Stimulated activated naive CD4-positive, alpha-beta T cell treated with Interleukin-2 at 50 U/mL for 16 hours (primary cell): ENCODE data around the gene RTL10.

Experiments
- DNase-seq: peaks from one replicate; lab custom pipeline; 2025; lab: John Stamatoyannopoulos, UW

Gene RTL10

DNA sequence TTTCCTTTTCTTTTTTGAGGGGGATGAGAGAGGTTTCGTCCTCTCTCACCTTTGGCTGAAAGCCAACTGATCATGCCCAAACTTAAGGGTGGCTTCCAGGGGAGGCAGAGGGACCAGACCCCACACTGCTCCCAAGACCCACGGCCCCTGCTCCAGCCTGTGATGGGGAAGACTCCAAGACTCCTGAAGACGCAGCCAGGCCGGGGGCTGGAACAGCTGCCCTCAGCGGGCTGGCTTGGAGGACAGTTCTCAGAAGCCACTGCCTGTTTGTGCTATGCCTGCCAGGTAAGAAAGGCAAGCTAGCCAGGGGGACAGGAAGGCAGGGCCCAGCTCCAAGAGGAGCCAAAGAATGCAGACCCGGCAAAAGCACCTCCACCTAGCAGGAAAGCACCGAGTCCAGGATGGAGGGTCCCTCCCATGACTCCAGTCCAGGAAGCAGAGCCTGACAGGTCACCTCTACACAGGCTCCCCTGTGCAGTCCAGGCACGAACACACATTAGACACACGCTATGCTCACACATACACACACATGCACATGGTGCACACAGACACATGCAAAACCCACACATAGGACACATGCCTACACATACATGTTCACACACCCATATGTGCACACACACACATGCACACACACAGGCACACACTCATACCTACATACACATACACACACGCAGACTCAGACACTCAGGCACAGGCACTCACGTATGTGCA, 31.3 kb downstream of the RTL10 start:
- no peak for DNase-seq

GRCh38 chr22:19822301-19823117, 32.2 kb downstream of the RTL10 start:
- DNase-seq, result no peak

DNA sequence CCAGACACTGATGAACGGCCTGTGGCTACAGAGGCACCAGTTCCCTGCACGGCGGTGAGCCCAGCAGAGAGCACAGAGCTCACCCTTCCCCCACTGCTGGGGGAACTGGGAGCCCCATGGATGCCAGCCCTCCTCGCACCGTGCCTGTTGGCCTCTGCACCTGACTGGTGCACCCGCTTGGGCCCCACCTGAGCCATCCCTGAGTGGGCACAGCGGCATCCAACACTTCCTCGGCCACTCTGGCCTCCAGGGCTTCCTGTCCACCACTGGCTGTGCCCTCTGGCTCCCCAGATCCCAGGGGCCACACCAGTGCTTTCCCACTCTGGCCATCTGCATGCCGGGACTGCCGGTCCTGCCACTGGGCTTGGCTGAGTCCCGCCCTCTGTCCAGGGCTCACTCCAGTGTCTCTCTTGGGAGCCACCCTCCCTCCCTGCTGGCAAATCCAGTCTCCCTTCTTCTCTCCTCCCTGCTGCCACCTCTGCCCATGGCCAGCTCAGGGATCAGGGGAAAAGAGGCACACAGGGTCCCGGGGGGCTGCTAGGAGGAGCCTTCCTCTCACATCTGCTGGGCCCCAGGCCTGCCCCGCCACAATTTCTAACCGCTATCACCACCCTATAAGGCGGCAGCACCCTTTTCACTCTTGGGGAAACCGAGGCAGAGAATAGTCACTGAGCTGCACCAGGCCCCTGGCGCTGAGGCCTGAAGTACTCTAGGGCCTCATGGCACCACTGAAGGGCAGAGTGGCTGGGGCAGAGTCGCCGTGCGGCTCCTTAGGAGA, 33.0 kb downstream of the RTL10 start:
- DNase-seq, result no peak

GRCh38 chr22:19820880-19821522, 33.7 kb downstream of the RTL10 start:
- DNase-seq, result no peak

- DNase-seq, result no peak
Observed at GRCh38 chr22:19819911-19820879, 34.5 kb downstream of the RTL10 start.

DNA sequence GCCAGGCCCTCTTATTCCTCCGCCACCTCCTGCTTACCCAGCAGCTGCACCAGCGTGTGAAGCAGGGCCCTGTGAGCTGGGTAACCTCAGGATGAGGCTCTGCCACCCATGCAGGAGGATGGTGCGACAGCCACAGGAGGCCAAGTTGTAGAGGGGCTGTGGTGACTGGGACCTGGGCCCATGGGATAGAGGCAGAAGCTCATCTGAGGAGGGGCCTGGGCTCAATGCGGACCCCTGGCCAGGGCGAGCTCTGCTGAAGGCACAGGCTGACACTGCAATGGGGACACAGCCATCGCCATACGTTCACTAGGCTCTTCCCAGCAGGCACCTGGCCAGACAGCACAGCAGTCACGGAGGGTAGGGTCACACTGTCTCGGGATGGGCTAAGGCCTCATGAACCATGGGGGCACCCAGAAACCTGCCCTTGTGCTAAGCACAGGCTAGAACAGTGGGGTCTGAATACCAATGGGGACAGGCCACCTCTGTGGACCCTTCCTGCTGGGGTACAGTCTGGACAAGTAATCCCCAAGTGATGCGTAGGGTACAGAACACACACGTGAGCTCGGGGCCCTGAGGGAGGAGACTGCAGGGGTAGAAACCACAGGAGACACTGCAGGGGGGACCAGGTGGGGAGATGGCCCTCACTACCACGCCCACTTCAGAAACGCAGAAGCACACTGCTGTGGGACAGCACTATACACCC, 35.3 kb downstream of the RTL10 start:
- no peak for DNase-seq

DNA sequence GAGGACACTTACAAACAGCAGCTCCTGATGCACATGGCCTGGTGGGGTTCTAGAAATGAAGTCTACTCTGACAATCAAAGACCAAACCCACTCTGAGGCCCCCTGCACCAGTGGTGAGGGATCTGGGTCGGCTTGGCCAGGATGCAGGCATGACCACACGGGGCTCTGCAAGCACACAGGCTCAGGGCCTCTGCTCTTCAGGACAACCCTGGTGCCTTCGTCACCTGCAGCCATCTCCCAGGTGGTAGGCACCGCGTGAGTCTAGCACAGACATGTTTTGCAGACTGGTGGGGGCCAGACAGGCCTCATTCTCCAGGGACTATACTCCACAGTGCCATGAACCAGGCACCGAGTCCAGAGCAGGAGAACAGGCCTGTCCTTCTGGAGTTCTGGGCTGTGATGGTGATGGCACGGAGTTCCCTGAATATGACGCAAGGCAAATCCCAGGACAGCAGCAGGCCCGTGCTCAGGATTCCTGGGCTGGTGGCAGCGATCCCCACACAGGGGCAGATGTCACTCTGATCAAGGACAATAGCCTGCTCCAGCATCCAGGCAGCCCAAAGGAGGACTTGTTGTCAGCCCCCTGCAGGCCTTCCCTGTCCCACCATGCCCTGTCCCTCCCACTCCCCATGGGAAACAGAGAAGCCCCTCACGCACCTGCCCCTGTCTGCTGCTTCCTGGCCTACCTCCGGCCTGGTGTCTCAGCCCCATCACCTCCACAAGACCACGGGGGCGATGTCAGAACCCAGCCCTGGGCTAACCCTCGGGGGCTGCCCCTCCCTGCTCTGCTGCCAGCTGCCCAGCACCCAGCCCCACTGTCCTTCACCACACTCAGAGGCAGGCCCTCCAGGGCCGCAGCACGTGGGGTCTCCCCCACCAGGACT, 36.1 kb downstream of the RTL10 start:
- DNase-seq, result no peak

- no peak for DNase-seq
Observed at GRCh38 chr22:19816372-19817119, 38.1 kb downstream of the RTL10 start.

- DNase-seq, result no peak
Observed at GRCh38 chr22:19815823-19816290, 38.8 kb downstream of the RTL10 start.

GRCh38 chr22:19815093-19815822, 39.4 kb downstream of the RTL10 start:
- no peak for DNase-seq

GRCh38 chr22:19814428-19814827, 40.2 kb downstream of the RTL10 start:
- no peak for DNase-seq

GRCh38 chr22:19812910-19813309, 41.8 kb downstream of the RTL10 start:
- no peak for DNase-seq

- no peak for DNase-seq
Observed at GRCh38 chr22:19811811-19812771, 42.6 kb downstream of the RTL10 start.

DNA sequence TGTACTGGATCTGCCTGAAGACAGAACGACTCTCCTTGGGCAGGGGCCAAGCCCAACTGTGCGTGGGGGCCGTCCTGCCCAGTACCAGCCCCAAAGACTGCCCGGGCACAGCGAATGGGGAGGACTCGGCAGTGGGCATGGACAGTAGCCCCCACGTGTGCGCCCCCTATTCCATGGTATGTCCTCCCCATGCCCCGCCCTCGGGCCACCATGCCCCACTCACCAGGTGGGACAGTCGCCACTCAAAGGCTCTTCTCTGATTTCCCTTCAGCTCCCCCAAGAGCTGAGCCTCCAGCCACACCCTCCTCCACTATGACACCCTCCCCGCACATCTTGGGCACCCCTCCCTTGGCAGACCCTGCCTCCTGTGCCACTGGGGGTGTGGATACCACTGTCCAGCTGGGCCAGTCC, 43.5 kb downstream of the RTL10 start:
- no peak for DNase-seq

DNA sequence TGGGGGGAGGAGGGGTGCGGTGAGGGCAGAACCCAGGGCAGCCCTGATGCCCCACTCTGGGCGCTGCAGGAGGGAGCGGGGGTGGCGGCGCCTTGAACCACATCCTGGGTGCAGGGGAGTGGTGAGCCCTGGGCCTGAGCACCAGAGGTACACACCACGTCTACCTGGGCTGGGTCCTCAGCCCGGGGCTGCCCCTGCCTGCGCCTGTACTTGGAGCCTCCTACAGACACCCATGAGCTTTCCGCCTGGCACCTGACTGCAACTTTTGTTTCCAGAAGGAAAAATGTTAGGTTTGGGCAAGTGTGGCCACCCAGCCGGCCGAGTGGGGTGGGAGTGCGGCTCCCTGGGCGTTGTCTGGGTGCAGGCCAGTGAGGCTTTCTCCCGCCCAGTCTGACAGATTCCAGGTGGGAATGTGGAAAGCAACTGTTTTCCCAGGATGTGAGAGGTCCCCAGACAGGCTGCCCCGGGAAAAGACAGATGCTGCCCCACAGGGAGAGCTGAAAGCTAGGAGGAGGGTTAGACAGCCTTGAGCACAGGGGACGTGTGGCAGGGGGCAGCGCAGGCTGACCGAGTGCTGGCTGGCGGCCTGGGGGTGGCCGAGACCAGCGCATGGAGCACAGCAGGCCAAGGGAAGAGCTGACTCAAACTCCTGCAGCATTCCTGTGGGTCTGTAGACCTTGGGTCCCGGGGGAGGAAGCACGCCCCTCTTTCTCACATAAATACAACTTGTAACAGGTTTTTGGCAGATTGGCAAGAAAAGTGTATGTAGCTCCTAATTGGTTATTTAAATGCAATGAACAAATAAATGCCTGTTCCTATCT, 44.1 kb downstream of the RTL10 start:
- DNase-seq, result no peak

DNA sequence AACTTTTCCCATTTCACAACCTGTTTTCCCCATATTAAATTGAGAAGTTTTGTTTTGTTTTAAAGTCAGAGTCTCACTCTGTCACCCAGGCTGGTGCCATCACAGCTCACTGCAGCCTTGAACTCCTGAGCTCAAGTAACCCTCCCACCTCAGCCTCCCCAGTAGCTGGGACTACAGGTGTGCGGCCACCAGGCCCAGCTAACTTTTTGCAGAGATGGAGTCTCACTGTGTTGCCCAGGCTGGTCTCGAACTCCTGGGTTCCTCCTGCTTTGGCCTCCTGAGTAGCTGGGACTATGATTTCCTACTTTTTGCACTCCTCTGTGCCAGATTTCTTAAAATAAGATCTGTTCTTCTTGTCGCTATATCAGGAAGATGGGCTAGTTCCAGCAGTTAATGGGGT, 44.9 kb downstream of the RTL10 start:
- DNase-seq, result no peak
